A549 treated with dexamethasone at 1 μM for 4 hours (cell line): Measurements from ENCODE around the gene SLC28A1. TPM values are rescaled to one million over a fixed set of nuclear protein-coding genes. Genes with fewer than 3 reads are reported as not detected.

ENCODE experiments used
- total RNA-seq: library from RNA; stranded (reverse); fragments of 200-300 nt; extraction: Qiagen RNA extraction; gene quantifications from 5 replicates; pipeline ENCODE4 v1.2.3, GENCODE V29; 2022

Gene SLC28A1
- 0.04 TPM in 1 of 5 replicates, not detected in the others for total RNA-seq

GRCh38 chr15:84883916-84884781 is at the start of gene SLC28A1:
SLC28A1 (plus strand) TSS chr15:84884662; CDS start chr15:84887761, 3,099 bp downstream.

GRCh38 chr15:84981711-84982300 is 97.3 kb downstream of the SLC28A1 start, which contains the start of gene PDE8A:
PDE8A (plus strand) TSS chr15:84981856; CDS start chr15:84982163, 307 bp downstream.

Other genes with a start within 250 kb of the SLC28A1 start
- 32.2 to 36.8 TPM (median 33.3 TPM) in 5 replicates for gene WDR73, start 230.4 kb upstream of the SLC28A1 start, total RNA-seq
- gene NMB, start 226.5 kb upstream of the SLC28A1 start, total RNA-seq, result 16.9 to 23.0 TPM (median 19.2 TPM) in 5 replicates
- gene SEC11A, start 168.5 kb upstream of the SLC28A1 start, total RNA-seq, result 333 to 435 TPM (median 351 TPM) in 5 replicates
- gene ZNF592, start 136.1 kb upstream of the SLC28A1 start, total RNA-seq, result 13.4 to 24.5 TPM (median 22.9 TPM) in 5 replicates
- 0.03 to 0.22 TPM (median 0.10 TPM) in 5 replicates for gene ALPK3, start 67.3 kb upstream of the SLC28A1 start, total RNA-seq
- 20.3 to 30.4 TPM (median 26.4 TPM) in 5 replicates for gene PDE8A, start 97.2 kb downstream of the SLC28A1 start, total RNA-seq